H54 (cell line): ENCODE results near the gene TMEM14C.

ENCODE experiments used
- DNase-seq: peaks from one replicate; pipeline ENCODE4 v3.0.0; 2011; ENCODE audit warnings: low spot score, mixed read lengths; ENCODE audit not compliant: insufficient read length
- FAIRE-seq: peaks from 3 replicates; lab custom pipeline; 2011; peaks lifted over from hg19 to GRCh38; lab: Jason Lieb, UNC
- POLR2A ChIP-seq: IDR thresholded peaks from 2 replicates; pipeline ENCODE4 v1.6.1; 2011; ENCODE audit warnings: low read depth, mild to moderate bottlenecking, low read length

TMEM14C gene

DNA sequence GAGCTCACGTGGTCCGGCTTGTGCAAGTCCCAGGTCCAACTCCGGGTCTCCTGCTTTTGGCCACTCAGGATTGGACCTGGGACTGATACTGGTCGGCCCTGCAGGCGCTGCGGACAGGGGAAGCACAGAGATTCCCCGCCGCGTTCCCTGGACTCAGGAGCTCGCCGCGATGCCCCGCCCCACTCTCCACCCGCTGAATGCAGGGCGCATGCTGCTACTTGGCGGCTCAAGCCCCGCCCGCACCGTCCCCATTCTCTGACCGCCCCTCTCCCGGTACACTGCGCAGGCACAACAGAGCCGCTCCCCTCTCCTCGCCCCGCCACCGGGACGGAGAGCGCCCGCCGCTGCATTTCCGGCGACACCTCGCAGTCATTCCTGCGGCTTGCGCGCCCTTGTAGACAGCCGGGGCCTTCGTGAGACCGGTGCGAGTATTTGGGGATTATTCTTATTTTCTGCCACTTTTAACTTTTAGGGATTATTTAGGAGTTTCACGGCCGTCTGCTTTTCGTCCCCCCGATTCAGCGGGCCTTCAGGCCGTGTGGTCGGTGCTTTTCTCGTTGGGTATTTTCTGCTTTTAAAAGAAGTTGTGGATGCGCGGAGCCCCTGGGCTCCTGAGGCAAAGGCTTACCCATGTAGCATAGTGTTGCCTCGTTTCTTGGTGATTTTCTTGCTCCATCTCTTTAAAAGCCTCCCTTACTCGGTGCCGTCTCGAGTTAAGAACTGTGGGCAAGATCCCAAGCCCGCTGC, at the start of gene TMEM14C:
Gene TMEM14C, plus strand, starts transcription at position 251 of the 747 bp plus-strand sequence. CDS start 1,544 bp downstream, outside the sequence.
- peak; percentile 88 for TF ChIP-seq POLR2A
- no peak for FAIRE-seq

DNA sequence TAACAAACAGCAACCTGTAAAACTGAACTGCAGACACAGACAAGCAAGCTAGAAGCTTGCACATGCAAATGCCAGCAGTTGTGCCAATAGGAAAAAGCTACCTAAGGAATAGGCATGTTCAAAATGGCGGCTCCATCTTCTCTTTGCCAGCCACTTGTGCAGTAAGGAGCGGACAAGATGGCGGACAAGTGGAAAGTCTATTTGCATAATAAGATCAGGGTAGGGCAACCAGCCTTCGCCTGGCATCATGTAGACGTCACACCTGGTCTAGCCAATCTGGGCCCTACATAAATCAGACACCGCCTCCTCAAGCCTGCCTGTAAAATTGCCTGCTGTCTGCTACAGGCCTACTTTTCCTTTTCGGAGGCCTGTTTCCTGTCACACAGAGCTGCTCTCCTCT, 46.5 kb upstream of the TMEM14C start:
- DNase-seq, result no peak
- no peak for FAIRE-seq
- no peak for TF ChIP-seq POLR2A

More for the DNA sequence above, at the start of gene TMEM14C:
- DNase-seq, result peak; percentile 92

DNA sequence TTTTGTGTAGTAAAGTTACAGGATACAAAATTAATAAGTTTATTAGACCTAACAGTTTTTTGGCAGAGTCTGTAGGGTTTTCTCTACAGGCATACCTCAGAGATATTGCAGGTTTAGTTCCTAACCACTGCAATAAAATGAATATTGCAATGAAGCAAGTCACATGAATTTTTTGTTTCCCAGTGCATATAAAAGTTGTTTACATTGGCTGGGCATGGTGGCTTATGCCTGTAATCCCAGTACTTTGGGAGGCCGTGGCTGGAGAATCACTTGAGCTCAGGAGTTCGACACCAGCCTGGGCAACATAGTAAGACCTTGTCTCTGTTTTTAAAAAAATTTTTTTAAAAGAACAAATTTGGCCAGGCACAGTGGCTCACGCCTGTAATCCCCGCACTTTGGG, 44.4 kb upstream of the TMEM14C start:
- DNase-seq (no peak), FAIRE-seq (no peak)
- TF ChIP-seq POLR2A, result no peak

DNA sequence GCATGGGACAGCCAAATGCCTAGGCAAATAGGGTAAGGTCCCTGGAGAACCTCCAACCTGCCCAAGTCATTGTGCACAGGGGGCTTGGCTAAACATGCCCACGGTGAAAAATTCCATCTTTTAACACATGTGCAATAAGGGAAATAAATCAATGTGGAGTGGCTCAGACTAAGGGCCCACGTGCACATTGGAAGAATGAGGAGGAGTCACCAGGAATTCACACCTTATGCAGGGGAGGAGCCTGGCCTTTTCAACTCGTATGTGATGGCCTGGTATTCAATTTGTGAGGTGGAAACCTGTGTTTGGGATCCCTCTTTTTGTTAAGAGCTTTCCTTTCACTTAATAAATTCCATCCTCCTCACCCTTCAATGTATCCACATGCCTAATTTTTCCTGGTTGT, 41.1 kb upstream of the TMEM14C start:
- DNase-seq, result no peak
- TF ChIP-seq POLR2A, result no peak
- FAIRE-seq, result no peak

DNA sequence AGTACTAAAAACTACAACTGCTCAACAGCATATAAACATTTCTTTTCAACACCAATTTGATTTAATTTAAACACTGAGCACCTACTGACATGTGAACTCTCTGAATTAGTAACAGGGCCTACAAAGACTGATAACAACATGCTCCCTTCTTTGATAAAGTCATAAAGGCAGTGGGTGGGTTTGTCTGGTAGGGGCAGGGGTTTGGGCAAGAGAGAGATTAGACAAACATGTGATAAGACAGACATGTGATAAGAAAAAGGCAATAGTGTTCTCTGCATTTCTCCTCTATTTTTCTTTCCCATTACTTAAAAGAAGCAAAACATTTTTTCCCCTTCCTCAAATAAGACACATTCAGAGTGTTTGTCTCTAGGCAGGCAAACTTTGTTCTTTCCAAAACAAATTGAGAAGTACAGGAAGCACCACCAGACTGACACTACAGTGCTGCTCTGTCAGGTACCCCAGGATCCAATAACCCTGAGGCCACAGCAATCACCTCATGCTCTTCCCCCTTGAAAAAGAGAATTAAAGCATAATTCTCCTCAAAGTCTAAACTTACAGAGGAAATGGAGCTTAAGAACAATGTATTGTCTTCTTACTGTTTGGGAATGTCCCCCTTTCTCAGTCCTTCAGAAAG, 40.4 kb upstream of the TMEM14C start:
- DNase-seq (no peak), FAIRE-seq (no peak)
- no peak for TF ChIP-seq POLR2A

DNA sequence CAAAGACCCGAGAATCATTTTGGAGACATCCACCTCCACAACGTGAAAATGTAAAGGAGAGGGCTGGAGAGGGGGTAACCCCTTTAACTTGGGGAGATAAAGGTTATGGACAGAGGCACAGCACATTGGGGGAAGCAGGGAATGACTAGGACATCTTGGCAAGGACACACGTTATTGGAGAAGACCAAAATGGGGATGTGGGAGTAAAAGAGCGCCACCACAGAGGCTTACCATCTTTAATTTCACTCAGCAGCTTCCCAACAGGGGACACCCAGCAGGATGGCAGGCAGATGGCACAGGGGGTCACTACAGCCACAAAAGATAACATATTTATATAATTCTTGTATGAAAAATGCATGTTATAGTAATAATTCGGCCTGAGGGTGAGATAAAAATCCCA, 38.3 kb upstream of the TMEM14C start:
- no peak for TF ChIP-seq POLR2A
- FAIRE-seq, result no peak

DNA sequence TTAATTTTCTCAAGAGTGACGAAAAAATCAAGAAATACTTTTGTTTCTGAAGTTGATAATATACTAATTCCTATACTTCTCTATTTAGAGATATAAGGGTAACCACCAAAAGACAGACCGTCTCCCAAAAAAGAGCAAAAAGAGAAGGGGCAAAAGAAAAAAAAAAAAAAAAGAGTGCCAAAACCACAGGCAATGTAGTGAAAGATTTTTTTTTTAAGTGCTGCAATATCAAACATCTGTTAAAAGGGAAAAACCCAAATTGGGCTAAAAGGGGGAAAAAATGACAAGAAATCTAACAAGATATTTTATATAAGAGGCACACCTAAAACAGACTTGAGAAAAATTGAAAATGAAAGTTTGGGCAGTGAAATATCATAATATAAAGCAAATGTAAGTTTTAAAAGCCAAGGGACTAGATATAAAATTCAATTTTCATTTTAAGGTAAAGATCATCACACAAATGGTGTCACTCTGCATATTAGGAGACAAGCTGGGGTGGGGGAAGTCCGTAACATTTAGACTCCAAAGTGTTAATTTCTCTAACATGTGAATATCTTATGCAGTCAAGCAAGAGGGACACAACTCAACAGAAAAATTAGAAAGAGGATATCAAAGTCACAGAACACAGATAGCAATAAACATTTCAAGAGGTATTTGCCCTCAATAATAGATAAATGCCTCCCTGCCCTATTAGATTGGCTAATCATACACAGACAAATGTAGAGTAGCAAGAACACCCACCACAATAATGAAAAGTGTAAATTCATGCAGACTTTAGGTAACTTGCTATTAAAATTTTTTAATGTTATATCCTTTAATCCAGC, 37.6 kb upstream of the TMEM14C start:
- no peak for TF ChIP-seq POLR2A
- FAIRE-seq (no peak), DNase-seq (no peak)

More for the DNA sequence above, 38.3 kb upstream of the TMEM14C start:
- DNase-seq, result no peak

DNA sequence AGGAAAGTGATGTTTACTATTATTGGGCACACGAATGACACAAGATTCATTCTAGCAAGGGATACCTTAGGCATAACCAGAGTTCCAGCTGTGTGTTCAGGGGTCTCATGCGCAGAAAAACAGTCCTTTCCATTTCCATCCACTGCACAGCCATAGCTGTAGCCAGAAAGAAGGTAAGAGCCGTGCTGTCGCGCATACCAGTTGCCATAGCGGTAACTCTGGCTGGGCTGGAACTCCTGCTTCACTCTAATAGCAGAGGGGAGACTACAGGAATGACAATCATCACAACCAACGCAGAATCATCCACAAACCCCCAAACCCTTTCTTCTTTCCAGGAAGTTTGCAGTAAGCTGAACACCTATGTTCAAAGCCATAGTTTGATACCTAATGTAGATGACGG, 36.0 kb upstream of the TMEM14C start:
- DNase-seq (no peak), FAIRE-seq (no peak)
- TF ChIP-seq POLR2A, result no peak

DNA sequence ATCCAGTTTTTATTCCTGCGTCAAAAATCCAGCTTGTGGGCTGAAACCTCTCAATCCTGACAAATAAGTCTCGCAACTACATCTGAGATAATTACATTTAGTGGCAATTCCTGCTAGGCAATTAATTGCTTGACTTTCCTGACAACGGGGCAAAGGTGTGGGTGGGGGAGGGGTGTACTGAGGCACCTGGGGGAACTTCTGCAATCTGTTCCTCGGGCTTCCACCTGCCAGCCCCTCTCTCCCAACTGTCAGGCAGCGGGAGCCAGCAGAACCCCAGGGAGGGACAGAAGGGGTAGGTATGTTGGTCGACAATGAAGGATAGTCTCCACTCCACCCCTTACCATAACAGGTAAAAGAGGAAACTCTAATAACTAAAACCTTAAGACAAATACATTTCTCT, 35.3 kb upstream of the TMEM14C start:
- FAIRE-seq (no peak), DNase-seq (no peak)
- TF ChIP-seq POLR2A, result no peak

DNA sequence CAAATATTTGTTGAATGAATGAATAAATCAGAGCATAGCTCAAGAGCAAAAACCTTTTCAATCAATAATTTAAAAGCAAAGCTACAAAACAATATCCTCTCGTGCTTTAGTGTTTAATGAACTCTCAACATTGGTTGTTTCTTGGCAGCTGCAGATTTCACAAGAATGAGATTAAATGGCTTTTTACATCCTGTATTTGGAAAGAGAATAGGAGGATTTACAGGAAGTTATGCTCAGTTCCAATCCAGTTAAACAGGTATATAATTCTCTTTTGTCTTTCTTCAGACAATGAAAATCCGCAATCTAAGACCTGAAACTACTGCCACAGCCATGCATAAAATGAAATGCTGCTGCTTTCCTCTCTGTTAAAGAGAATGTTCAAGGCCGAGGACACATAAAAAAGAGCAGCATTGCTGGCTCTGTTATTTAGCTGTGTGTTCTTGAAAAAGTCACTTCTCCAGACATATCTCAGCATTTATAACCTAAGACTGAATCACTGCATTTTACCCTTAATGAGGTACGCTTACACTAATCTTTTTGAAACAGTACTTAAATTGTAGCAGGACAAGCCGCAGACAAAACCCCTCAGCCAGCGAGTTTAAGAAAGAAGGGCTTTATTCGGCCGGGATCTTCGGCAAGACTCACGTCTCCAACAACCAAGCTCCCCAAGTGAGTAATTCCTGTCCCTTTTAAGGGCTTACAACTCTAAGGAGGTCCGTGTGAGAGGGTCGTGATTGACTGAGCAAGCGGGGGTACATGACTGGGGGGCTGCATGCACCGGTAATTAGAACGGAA, 32.0 kb upstream of the TMEM14C start:
- FAIRE-seq (no peak), DNase-seq (no peak)
- no peak for TF ChIP-seq POLR2A

DNA sequence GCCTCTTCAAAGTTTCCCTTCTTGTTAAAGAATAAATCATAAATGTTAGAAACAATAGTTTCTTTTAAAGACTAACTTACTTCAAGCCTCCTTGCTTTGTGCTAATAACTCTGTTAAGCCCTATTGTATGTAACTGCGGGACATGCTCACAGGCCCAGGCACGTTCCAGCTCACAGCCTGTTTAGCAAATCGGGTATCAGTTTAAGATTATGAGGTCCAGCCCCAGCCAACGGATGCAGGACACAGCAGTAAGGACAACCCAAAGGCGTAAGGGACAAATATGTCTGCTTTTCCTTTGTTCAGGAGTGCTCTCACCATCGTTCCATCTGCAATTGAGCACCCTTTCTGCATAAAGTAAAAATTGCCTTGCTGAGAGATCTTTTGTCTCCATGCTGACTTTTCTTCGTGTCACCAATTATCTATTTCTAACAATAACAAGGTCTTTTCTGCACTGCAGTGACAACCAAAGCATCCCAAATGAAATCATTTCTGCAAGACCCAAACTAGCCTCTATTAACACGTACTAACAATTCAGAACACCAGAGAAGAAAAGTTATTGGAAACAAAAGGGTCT, 29.8 kb upstream of the TMEM14C start:
- FAIRE-seq (no peak), DNase-seq (no peak)
- no peak for TF ChIP-seq POLR2A

DNA sequence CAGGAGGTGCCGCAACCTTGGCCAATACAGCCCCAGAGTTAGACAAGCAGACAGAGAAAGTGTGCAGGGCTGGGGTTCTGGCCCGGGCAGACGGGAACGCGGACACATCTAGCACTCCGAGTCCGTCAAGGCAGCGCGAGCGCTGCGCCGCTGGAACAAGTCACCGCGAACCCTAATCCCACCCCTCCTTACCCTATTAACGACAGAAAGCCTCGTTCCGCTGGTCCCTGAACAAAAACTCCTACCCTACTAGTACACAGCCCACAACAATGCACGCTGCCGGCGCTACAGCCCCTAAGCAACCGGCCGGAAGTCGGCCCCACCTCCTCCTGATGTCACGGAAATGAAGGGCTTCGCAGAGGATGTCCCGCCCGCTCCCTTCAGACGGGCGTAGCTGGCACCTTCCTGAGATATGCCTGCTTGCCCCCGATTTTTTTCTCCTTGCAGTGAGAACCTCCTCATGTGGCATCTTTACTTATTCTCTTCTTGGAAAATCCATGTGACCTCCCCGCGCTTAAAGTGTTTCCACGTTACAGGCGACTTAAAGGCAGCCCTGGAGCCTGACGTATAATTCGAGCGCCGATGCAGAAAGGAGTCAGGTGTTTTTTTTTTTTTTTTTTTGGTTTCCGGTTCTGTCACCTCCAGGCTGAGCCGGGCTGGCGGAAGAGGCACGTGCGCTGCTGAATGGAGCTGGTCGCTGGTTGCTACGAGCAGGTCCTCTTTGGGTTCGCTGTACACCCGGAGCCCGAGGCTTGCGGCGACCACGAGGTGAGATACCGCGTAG, 28.4 kb upstream of the TMEM14C start, which contains the start of the genes C6orf52 and PAK1IP1:
Gene C6orf52, minus strand, starts transcription at position 315 of the 784 bp plus-strand sequence. CDS start 7,066 bp downstream, outside the sequence.
Gene PAK1IP1, plus strand, starts transcription at position 671 of the 784 bp plus-strand sequence. Its CDS starts 14 bp downstream, at position 685.
- peak; percentile 50 for FAIRE-seq
- DNase-seq, result peak; percentile 82
- peak; percentile 79 for TF ChIP-seq POLR2A
